Transverse colon (tissue), 4 donors: ENCODE results near the gene SDS.

Source experiments
- EP300 ChIP-seq: sonication (generic); formaldehyde crosslinking; IDR thresholded peaks from one replicate; pipeline ENCODE4 v1.6.1; 2017; ENCODE audit warnings: antibody characterized with exemption, low read depth
- POLR2A ChIP-seq: fragments of 450-650 bp; IDR thresholded peaks from one replicate; pipeline ENCODE4 v1.6.1; 2016; ENCODE audit warnings: antibody characterized with exemption, mild to moderate bottlenecking, moderate library complexity
- POLR2AphosphoS5 ChIP-seq, 3 donors: sonication (generic); formaldehyde crosslinking; IDR thresholded peaks; one replicate each; pipeline ENCODE4 v1.6.1; 2016; ENCODE audit warnings: antibody characterized with exemption in 3 of 3
- TF ChIP-seq, protein P1 (sequence below), 5 experiments: fragments of 200-600 bp in 3 of 5; fragments of 450-650 bp in 2 of 5; sonication (generic) in 3 of 5; IDR thresholded peaks; 1 replicate in 2 of 5; 2 replicates in 3 of 5; pipeline ENCODE4 v1.5.1; 2016 to 2017; ENCODE audit warnings: antibody characterized with exemption in 5 of 5, inconsistent platforms in 3 of 5, mild to moderate bottlenecking in 2 of 5, moderate library complexity in 1 of 5

DNA sequence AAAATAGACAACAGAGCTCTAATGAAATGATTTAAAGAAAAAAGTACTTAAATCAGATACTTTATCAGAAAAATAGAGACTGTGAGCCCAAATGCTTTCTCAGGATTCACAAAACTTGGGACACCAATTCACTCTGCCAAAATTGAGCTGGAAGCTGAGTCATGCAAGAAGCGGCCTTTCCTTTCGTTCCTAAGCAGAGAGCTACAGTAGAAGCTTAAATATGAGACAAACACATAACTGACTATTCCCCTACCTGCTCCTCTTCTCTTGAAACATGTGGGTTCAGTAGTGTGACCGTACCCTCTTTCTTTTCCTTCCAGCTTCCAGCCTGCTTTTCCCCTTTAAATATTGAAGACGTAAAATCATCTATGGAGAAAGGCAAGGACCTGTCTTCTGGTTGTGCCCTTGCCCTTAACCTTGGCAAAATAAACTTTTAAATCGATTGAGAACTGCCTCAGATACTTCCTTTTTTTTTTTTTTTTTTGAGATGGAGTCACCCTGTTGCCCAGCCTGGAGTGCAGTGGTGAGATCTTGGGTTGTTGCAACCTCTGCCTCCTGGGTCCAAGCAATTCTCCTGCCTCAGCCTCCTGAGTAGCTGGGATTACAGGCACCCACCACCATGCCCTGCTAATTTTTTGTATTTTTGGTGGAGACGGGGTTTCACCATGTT, 4.4 kb upstream of the SDS start:
- TF ChIP-seq, protein P1, sequence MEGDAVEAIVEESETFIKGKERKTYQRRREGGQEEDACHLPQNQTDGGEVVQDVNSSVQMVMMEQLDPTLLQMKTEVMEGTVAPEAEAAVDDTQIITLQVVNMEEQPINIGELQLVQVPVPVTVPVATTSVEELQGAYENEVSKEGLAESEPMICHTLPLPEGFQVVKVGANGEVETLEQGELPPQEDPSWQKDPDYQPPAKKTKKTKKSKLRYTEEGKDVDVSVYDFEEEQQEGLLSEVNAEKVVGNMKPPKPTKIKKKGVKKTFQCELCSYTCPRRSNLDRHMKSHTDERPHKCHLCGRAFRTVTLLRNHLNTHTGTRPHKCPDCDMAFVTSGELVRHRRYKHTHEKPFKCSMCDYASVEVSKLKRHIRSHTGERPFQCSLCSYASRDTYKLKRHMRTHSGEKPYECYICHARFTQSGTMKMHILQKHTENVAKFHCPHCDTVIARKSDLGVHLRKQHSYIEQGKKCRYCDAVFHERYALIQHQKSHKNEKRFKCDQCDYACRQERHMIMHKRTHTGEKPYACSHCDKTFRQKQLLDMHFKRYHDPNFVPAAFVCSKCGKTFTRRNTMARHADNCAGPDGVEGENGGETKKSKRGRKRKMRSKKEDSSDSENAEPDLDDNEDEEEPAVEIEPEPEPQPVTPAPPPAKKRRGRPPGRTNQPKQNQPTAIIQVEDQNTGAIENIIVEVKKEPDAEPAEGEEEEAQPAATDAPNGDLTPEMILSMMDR (IDR thresholded peaks at IDR 0.05), result no peak
- TF ChIP-seq EP300 (no peak), POLR2AphosphoS5 (IDR thresholded peaks at IDR 0.05) (no peak), POLR2A (no peak)
